ENCODE measurements around the gene ABHD16B. TPM values are rescaled to one million over a fixed set of nuclear protein-coding genes. Genes with fewer than 3 reads are reported as not detected.

The ABHD16B gene
- total and polyA plus RNA-seq, 10 of the 15 experiments (the other 5 are each of a cell fraction or from before 2014, with no cell fraction given) = 0.13 TPM; not detected in 9

DNA sequence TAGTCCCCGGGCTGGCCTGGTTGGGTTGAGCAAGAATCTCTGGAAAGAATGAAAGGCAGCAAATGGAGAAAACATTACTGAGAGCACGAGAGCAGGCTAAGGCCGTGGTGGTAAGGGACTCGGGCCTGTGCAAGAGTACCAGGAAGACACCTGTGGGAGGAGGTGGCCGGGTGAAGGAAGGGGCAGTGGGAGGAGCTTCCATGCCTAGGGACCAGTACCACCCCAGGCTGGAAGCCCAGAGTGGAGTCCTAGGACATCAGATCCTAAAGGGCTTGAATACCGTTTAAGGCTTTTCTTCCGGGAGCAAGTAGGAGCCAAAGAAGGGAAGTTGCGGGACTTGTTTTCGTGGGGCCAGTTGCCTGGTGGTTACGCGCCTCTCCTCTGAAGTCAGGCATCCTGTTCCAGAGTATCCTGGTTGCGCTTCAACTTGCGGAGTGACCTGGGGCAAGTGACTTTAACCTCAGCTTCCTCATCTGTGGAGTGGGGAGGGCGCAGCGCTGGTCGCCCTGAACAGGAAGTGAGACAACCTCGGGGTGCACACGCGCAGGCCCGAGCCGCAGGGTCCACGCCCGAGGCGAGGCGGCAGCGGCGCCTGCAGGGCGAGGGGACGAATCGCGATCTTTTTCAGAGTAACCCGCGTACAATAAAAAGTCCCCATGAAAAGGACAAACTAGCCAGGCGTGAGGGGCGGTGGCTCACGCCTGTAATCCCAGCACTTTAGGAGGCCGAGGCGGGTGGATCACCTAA, 2.7 kb downstream of the ABHD16B start (continued):
- peak; percentile 68 for TF ChIP-seq NRF1 (conservative IDR thresholded peaks at IDR 0.05; ENCODE audit: low read depth, low read length)
- TF ChIP-seq, protein P1, sequence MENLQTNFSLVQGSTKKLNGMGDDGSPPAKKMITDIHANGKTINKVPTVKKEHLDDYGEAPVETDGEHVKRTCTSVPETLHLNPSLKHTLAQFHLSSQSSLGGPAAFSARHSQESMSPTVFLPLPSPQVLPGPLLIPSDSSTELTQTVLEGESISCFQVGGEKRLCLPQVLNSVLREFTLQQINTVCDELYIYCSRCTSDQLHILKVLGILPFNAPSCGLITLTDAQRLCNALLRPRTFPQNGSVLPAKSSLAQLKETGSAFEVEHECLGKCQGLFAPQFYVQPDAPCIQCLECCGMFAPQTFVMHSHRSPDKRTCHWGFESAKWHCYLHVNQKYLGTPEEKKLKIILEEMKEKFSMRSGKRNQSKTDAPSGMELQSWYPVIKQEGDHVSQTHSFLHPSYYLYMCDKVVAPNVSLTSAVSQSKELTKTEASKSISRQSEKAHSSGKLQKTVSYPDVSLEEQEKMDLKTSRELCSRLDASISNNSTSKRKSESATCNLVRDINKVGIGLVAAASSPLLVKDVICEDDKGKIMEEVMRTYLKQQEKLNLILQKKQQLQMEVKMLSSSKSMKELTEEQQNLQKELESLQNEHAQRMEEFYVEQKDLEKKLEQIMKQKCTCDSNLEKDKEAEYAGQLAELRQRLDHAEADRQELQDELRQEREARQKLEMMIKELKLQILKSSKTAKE (IDR thresholded peaks at IDR 0.05; ENCODE audit: low read depth, poor library complexity, severe bottlenecking) = no peak
- TF ChIP-seq ZNF217 (IDR thresholded peaks at IDR 0.05) = 0 out of 2 replicates have a peak, but pooled peaks have one; percentile 19
- no peak for TF ChIP-seq SREBF1 (IDR thresholded peaks at IDR 0.05; ENCODE audit: low read length)
- TF ChIP-seq, protein P2, sequence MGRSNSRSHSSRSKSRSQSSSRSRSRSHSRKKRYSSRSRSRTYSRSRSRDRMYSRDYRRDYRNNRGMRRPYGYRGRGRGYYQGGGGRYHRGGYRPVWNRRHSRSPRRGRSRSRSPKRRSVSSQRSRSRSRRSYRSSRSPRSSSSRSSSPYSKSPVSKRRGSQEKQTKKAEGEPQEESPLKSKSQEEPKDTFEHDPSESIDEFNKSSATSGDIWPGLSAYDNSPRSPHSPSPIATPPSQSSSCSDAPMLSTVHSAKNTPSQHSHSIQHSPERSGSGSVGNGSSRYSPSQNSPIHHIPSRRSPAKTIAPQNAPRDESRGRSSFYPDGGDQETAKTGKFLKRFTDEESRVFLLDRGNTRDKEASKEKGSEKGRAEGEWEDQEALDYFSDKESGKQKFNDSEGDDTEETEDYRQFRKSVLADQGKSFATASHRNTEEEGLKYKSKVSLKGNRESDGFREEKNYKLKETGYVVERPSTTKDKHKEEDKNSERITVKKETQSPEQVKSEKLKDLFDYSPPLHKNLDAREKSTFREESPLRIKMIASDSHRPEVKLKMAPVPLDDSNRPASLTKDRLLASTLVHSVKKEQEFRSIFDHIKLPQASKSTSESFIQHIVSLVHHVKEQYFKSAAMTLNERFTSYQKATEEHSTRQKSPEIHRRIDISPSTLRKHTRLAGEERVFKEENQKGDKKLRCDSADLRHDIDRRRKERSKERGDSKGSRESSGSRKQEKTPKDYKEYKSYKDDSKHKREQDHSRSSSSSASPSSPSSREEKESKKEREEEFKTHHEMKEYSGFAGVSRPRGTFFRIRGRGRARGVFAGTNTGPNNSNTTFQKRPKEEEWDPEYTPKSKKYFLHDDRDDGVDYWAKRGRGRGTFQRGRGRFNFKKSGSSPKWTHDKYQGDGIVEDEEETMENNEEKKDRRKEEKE (IDR thresholded peaks at IDR 0.05) = no peak
- no peak for TF ChIP-seq MEF2B (IDR thresholded peaks at IDR 0.05; ENCODE audit: partially characterized antibody, poor library complexity, severe bottlenecking)
- peak; percentile 95 for TF ChIP-seq NR2F1 (conservative IDR thresholded peaks at IDR 0.05)
- peak; percentile 72; the same call in 1 of the 2 replicates for TF ChIP-seq ZNF207 (IDR thresholded peaks at IDR 0.05; ENCODE audit: borderline replicate concordance)
- no peak for TF ChIP-seq BMI1 (IDR thresholded peaks at IDR 0.05; ENCODE audit: borderline replicate concordance)
- TF ChIP-seq YY1 (IDR thresholded peaks at IDR 0.05; ENCODE audit: low read depth, low read length) = peak; percentile 70
- TF ChIP-seq, protein P3, sequence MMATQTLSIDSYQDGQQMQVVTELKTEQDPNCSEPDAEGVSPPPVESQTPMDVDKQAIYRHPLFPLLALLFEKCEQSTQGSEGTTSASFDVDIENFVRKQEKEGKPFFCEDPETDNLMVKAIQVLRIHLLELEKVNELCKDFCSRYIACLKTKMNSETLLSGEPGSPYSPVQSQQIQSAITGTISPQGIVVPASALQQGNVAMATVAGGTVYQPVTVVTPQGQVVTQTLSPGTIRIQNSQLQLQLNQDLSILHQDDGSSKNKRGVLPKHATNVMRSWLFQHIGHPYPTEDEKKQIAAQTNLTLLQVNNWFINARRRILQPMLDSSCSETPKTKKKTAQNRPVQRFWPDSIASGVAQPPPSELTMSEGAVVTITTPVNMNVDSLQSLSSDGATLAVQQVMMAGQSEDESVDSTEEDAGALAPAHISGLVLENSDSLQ (IDR thresholded peaks at IDR 0.05) = no peak
- no peak for TF ChIP-seq STAT3 (IDR thresholded peaks at IDR 0.05; ENCODE audit: low read depth, low read length)
- TF ChIP-seq MTA3 (IDR thresholded peaks at IDR 0.05; ENCODE audit: borderline replicate concordance, low read length) = no peak; the same call in 1 of the 2 replicates
- TF ChIP-seq FOXM1 (IDR thresholded peaks at IDR 0.05; ENCODE audit: low read depth, low read length) = no peak
- TF ChIP-seq KAT2A (conservative IDR thresholded peaks at IDR 0.05; ENCODE audit: control insufficient read depth, low read depth, low read length) = no peak
- peak; percentile 69 for TF ChIP-seq LARP7 (IDR thresholded peaks at IDR 0.05)
- TF ChIP-seq, protein P4, sequence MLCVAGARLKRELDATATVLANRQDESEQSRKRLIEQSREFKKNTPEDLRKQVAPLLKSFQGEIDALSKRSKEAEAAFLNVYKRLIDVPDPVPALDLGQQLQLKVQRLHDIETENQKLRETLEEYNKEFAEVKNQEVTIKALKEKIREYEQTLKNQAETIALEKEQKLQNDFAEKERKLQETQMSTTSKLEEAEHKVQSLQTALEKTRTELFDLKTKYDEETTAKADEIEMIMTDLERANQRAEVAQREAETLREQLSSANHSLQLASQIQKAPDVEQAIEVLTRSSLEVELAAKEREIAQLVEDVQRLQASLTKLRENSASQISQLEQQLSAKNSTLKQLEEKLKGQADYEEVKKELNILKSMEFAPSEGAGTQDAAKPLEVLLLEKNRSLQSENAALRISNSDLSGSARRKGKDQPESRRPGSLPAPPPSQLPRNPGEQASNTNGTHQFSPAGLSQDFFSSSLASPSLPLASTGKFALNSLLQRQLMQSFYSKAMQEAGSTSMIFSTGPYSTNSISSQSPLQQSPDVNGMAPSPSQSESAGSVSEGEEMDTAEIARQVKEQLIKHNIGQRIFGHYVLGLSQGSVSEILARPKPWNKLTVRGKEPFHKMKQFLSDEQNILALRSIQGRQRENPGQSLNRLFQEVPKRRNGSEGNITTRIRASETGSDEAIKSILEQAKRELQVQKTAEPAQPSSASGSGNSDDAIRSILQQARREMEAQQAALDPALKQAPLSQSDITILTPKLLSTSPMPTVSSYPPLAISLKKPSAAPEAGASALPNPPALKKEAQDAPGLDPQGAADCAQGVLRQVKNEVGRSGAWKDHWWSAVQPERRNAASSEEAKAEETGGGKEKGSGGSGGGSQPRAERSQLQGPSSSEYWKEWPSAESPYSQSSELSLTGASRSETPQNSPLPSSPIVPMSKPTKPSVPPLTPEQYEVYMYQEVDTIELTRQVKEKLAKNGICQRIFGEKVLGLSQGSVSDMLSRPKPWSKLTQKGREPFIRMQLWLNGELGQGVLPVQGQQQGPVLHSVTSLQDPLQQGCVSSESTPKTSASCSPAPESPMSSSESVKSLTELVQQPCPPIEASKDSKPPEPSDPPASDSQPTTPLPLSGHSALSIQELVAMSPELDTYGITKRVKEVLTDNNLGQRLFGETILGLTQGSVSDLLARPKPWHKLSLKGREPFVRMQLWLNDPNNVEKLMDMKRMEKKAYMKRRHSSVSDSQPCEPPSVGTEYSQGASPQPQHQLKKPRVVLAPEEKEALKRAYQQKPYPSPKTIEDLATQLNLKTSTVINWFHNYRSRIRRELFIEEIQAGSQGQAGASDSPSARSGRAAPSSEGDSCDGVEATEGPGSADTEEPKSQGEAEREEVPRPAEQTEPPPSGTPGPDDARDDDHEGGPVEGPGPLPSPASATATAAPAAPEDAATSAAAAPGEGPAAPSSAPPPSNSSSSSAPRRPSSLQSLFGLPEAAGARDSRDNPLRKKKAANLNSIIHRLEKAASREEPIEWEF (IDR thresholded peaks at IDR 0.05; ENCODE audit: insufficient replicate concordance, low read depth, low read length) = no peak
- no peak for TF ChIP-seq CBX3 (IDR thresholded peaks at IDR 0.05; ENCODE audit: borderline replicate concordance, low read depth)
- TF ChIP-seq TCF12 (IDR thresholded peaks at IDR 0.05; ENCODE audit: low read depth, low read length) = peak; percentile 68; the same call in 1 of the 2 replicates
